GM21423 (cell line): Measurements from ENCODE around the gene PAQR6.

Experiments
- ATAC-seq: cut with Tn5 transposase; IDR thresholded peaks from one replicate; pipeline ENCODE4 v1.9.1; 2021; ENCODE audit warnings: mild to moderate bottlenecking, moderate library complexity; ENCODE audit not compliant: unreplicated experiment

The PAQR6 gene

GRCh38 chr1:156196445-156196844, 51.4 kb downstream of the PAQR6 start:
- ATAC-seq, result no peak

GRCh38 chr1:156195853-156196252, 52.0 kb downstream of the PAQR6 start:
- ATAC-seq, result no peak

- no peak for ATAC-seq
Measured at GRCh38 chr1:156194300-156194652, 53.6 kb downstream of the PAQR6 start.

GRCh38 chr1:156193488-156194299, 54.2 kb downstream of the PAQR6 start, which contains the start of gene SLC25A44:
Gene SLC25A44, plus strand, starts transcription at chr1:156194104. Its CDS starts 5,744 bp downstream, at chr1:156199848.
- ATAC-seq, result peak; percentile 91
